Measurements from ENCODE around the gene LHFPL3.

GRCh38 chr7:104694710-104695109 lies 366.3 kb downstream of the LHFPL3 start:
- TF ChIP-seq CTCF (IDR thresholded peaks at IDR 0.05) (no peak), EZH2phosphoT487 (IDR thresholded peaks at IDR 0.05) (no peak)
